ENCODE measurements around the gene TSPAN11.

Gene TSPAN11

DNA sequence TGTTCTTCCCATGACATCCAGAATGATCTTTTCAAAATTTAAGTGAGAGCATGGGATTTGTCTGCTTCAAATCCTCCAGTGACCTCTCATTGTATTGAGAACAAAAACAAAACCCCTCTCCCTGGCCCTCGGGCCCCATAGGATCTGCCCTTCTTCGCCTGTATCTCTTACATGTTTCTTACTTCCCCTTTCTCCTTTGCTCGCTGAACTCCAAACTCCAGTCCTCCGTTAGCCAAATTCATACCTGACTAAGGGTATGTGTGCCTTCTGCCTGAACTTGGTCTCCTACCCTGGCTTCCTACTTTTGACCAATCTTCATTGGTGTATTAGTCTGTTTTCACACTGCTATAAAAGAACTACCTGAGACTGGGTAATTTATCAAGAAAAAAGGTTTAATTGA, 13.2 kb upstream of the TSPAN11 start:
- no peak for DNase-seq

GRCh38 chr12:30914986-30915591, 11.5 kb upstream of the TSPAN11 start:
- DNase-seq = no peak

GRCh38 chr12:30923057-30923456, 3.5 kb upstream of the TSPAN11 start:
- no peak for DNase-seq

- DNase-seq = no peak
Observed at GRCh38 chr12:30925607-30926242, 823 bp upstream of the TSPAN11 start.

- DNase-seq = no peak
Observed at GRCh38 chr12:30927222-30927611, 669 bp downstream of the TSPAN11 start.

DNA sequence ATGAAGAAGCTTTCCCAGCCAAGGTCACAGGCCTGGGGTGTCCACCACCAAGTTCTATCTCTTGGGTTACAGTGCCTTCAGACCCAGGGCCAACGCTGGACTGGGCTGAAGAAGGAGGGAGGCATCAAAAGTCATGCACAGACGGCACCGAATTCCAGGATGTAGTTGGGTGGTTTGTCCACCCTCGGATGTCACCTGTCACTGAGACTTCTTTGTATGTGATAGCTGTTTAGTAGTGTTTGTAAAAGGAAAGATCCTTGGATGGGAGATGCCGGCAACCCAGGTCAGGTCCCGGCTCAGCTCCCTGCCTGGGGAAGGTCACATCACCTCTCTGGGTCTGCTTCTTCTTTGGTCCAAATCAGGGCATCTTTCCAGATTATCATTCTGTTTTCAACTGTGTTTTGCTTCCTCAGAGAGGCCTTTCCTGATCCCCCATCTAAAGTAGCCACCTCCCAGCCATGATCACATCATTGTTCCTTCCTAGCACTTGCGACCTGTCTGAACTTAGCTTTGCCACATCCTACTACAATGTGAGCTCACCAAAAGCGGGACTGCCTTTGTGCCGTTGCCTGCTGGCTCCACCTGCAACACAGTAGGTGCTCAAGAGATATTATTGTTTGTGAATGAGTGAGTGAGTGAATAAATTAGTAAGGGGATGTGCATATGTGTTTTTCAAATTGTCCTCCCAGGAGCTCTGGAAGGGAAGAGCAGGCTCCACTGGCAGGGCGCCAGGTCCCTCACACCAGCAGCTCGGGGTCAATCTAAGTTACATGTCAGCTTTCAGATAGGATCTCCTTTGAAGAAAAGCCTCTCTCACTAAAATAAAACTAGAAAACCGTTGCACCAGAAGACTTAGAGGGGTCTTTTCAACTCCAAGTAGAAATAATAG, 2.1 kb downstream of the TSPAN11 start:
- DNase-seq = no peak

DNA sequence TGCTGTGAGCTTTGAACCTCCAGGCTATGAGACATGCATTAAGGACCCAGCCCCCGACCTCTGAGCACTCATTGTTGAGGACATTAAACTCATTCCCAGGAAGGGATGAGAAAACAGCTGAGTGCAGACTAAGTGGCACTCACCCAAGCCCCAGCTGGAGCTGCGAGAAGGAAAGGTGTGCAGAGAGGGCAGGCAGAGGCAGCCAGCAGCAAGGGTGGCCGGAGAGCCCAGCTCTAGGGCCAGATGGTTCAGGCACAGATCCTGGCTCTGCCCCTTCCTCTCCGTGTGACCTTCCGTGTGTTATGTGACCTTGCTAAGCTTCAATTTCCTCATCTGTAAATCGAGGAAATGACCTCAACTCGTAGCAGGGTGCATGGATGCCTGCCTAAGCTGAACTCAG, 3.7 kb downstream of the TSPAN11 start:
- DNase-seq = no peak

- no peak for DNase-seq
Observed at GRCh38 chr12:30930641-30931040, 4.1 kb downstream of the TSPAN11 start.

DNA sequence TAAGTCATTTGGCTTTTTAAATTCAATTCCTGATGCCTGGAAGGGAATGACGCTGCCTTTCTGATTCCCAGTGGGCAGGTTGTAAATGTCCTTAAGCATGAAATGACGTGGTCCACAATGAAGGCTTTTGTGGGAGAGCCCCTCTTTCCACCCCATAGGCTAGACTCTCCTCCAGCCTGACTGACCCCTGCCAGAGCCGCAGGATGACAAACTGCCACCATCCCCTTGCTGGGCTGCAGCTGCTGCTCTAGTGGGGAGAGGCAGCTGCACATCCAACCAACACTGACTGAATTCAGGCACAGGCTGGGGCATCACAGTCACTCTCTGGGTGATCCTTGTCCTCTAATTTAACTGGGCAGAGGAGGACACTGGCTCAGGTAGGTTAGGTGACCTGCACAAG, 6.3 kb downstream of the TSPAN11 start:
- DNase-seq = no peak

DNA sequence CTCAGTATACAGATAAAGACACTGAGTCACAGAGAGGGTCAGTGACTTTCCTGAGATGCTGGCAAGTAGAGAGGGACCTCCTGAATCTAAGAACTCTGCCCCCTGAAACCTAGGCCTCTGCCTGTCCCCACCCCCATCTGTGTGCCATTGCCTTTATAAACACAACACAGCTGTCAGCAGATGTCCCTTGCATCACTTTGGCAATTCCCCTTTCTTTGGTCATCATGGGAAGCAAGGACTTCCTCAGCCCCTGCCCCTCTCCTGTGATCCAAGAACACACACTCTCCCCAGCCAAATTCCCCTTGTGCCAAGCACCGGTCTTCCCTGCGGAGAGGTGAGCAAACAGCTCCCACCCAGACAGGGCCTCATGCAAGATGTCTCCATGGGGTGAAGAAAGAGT, 8.3 kb downstream of the TSPAN11 start:
- DNase-seq = no peak

GRCh38 chr12:30936036-30936435, 9.5 kb downstream of the TSPAN11 start:
- no peak for DNase-seq

DNA sequence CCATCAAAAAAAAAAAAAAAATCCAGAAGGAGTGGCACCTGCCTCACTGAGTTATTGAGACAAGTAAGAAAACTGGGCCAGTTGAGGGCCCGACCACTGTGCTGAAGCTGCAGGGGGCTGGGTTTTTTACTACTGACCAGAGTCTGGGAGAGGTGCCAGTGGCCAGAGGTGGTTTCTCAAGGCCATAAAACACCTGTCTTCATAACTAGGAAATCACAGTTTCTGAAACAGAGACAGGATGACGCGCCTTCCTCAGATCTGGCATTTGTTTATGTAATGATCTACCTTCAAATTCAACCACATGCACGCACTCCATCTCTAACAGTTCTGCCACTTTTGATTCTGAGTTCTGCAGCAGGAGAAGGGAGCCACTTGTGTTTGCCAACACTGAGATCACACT, 12.7 kb downstream of the TSPAN11 start:
- DNase-seq = no peak

GRCh38 chr12:30942486-30942885, 15.9 kb downstream of the TSPAN11 start:
- no peak for DNase-seq

DNA sequence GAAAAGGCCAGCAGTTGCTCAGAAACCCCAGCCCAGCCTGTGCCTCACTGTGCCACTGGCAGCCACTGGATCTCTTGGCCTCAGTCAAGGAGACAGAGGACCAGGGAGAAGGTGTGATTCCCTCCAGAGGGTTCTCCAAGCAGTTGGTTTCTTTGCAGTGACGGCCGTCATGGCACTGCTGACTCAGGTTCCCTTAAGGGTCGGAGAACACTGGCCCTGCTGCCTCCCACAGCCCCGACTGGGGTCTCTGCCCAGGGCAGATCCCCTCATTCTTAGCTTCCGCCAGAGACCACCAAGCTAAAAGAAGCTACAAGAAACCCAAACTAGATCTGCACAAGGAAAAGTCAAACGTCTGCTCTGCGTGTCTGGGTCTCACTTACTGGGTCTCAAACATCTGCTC, 16.4 kb downstream of the TSPAN11 start:
- no peak for DNase-seq

GRCh38 chr12:30945443-30946164, 19.1 kb downstream of the TSPAN11 start:
- no peak for DNase-seq

GRCh38 chr12:30952015-30952414, 25.5 kb downstream of the TSPAN11 start:
- DNase-seq = no peak

GRCh38 chr12:30953257-30953656, 26.7 kb downstream of the TSPAN11 start:
- no peak for DNase-seq

- DNase-seq = no peak
Observed at GRCh38 chr12:30953951-30954751, 27.6 kb downstream of the TSPAN11 start.

- DNase-seq = no peak
Observed at GRCh38 chr12:30955214-30955613, 28.7 kb downstream of the TSPAN11 start.

GRCh38 chr12:30959110-30959710, 32.7 kb downstream of the TSPAN11 start:
- no peak for DNase-seq

DNA sequence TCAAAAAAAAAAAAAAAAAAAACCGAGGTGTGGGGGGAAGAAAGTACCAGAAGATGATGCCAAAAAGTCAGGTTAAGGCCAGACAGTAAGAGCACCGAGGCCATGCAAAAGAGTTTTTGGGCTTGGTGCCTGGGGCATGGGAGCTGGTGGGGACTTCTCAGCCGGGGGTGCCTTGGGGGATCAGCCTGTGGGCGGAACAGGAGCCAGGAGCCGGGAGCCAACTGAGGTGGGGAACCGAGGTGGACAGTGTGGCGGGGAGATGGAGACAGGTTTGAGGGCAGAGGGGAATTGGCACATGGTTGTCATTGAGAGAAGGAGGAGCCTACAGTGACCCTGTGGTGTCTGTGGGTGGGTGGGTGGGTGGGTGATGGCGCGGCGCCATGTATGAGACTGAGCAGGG, 33.2 kb downstream of the TSPAN11 start:
- DNase-seq = no peak

- no peak for DNase-seq
Observed at GRCh38 chr12:30961030-30961429, 34.5 kb downstream of the TSPAN11 start.

Data from activated CD4-positive, alpha-beta T cell treated with anti-CD3 and anti-CD28 coated beads for 4 hours (primary cell).